AG08395 (cell line): ENCODE data around the gene THSD7A.

Experiments
- DNase-seq: peaks from one replicate; pipeline ENCODE4 v3.0.0; 2012; ENCODE audit warnings: mixed read lengths, low spot score

Gene THSD7A

DNA sequence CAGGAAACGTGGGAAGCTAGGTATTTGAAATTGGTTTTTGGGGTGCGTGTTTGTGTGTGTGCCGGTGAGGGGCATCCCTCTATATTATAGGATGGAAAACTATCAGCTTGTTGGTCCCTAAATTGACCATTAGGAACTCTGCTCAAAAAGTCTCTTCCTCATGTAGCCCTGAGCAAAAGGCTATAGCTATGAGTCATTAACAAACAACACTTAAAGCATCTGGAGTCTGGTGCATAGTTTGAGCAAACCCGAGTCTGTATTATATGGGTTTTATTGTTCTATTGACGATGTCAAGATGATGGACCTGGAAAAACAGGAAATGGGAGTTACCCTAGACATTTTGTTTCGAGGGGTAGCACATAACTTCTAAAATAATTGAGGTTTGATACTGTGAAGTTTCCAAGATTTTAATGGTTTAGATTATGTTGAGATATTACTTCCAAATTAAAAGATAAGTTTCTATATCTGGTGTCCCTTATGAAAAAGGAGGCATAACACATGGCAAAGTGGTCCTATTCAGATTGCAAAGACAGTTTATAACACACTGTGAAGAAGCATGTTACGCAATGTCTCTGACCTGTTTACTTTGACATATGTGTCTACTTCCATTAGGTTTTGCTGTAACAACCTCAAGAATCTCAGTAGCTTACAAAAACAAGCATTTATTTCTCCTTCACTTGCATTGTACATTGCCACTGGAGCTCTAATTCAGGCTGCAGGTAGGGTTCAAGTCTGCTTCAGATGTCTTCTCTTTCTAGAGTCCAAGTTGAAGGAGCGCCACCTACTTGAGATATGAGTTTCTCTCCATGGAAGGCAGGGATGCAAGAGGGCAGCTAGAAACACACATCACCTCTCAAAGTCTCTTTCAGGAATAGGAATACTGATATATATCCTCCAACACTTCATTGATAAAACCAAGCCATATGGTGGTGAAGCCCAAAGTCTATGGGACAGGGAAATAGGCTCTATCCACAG is 500.6 kb downstream of the THSD7A start:
- no peak for DNase-seq

DNA sequence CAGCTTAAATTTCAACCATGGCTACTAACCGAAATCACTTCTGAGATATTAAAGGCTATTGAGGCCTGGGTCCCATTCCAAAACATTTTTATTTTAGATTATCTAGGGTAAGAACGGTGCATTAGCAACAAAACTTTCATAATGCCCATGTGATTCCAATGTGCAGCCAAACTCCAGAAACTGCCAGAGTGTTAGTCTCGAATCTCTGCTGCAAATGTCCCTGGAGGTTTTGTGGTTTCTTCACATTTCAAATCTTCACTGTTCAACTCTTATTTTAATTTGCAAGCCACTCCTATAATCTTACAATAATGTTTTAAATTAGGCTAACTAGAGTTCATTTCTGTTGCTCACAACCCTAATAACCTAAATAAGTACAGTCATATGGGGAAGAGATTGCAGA is 501.3 kb downstream of the THSD7A start:
- no peak for DNase-seq

DNA sequence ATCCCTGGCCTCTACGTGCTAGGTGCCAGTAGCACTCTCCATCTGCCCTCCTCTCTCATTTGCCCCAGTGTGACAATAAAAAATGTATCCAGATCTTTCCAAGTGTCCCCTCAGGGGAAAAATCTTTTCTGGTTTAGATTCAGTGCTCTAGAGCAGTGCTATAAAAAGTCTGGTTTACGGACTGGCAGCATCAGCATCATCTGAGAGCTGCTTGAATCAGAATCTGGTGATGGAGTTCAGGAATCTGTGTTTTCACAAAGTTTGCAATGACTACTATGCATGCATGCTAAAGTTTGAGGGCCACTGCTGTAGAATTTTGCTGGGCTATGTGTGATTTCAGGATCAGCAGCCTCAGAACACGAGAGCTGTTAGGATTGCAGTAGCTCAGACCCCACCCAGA is 501.8 kb downstream of the THSD7A start:
- DNase-seq, result no peak

DNA sequence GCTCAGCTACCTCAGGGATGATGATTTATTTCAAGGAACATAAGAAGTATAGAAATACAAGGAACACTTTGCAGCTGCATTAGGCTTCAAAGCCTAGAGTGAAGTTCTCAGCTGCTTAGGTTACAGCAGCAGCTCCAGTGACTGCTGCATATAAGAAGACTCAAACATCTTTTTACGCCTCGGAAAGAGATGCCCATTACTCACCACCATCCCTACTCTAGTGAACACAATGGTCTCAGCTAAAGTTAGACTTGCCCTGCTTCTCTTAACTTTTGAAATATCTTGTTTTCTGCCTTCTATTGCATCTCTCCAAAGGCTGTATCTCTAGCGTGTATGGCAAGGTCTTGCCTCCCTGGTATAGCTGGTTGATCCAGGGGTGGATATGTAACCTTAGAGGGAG is 502.4 kb downstream of the THSD7A start:
- no peak for DNase-seq

DNA sequence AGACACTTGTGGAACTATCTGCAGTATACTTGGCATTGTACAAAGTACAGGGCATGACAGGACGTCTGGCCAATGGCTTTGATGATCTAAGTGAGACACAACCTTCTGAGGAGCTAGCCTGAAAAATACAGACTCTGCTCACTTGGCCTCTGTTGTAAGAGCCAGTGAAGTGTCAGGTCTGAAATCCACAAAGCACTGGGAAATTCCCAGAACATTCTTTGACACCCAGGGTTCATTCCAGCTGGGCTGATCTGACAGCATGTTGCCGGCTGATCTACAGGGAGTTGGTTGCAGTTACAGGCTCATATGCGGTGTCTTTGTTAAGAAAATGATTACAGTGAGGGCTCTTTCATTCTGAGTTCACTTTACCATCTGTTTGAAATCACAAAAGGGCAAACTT is 503.7 kb downstream of the THSD7A start:
- no peak for DNase-seq

DNA sequence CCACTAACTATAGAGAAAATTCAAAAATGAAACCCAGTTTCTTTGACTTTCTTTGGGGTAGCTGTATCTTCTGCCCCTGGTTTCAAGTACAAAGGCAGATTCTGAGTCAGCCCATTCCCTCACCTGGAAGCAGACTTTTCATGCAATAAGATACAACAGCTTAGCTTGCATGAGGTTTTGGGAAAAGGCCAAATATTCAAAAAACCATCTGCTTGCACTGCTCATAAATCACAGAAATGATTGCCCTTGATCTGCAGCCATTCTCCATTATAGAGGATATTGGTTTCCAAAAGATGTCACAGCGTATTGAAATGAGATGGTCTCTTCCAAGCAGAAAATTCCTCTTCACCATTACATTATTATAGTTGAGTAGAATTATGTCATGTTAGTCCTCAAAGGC is 504.4 kb downstream of the THSD7A start:
- no peak for DNase-seq
